MCF 10A (cell line): Measurements from ENCODE around the gene GABRB3. TPM values are rescaled to one million over a fixed set of nuclear protein-coding genes. Genes with fewer than 3 reads are reported as not detected.

ENCODE experiments used
- BruUV-seq: library from RNA; stranded (reverse); fragments of 400-500 nt; replicated peaks from 2 replicates; lab custom pipeline; 2021; lab: Mats Ljungman, UMichigan
- CTCF ChIA-PET: fragments of 300-600 bp; sonication (Branson Sonifier 250); formaldehyde crosslinking; extraction: SDS; loops from one replicate; lab custom pipeline; 2021; ENCODE audit warnings: antibody characterized with exemption, inconsistent platforms; lab: Yijun Ruan, JAX
- POLR2A ChIA-PET: fragments of 300-600, 350-650 bp; sonication (Branson Sonifier 250); formaldehyde crosslinking; extraction: SDS; loops from one replicate; lab custom pipeline; 2020; ENCODE audit warnings: antibody characterized with exemption, inconsistent platforms; lab: Yijun Ruan, JAX
- DNase-seq: peaks from one replicate; pipeline ENCODE4 v3.0.0-alpha.2; 2018; ENCODE audit not compliant: unreplicated experiment
- H3K27ac Mint-ChIP-seq: one replicate; pipeline ENCODE4 v1.8.0; 2022; ENCODE audit warnings: mild to moderate bottlenecking, low read depth, mixed read lengths; ENCODE audit not compliant: unreplicated experiment
- H3K27me3 Mint-ChIP-seq: one replicate; pipeline ENCODE4 v1.8.0; 2022; ENCODE audit warnings: mixed read lengths; ENCODE audit not compliant: insufficient read depth, unreplicated experiment
- H3K36me3 Mint-ChIP-seq: one replicate; pipeline ENCODE4 v1.8.0; 2022; ENCODE audit warnings: mild to moderate bottlenecking, moderate library complexity, mixed read lengths; ENCODE audit not compliant: insufficient read depth, unreplicated experiment
- H3K4me1 Mint-ChIP-seq: one replicate; pipeline ENCODE4 v1.8.0; 2022; ENCODE audit warnings: mixed read lengths; ENCODE audit not compliant: insufficient read depth, unreplicated experiment
- H3K4me3 Mint-ChIP-seq: one replicate; pipeline ENCODE4 v1.8.0; 2022; ENCODE audit warnings: mild to moderate bottlenecking, moderate library complexity, mixed read lengths; ENCODE audit not compliant: unreplicated experiment
- H3K9me3 Mint-ChIP-seq: one replicate; pipeline ENCODE4 v1.8.0; 2022; ENCODE audit warnings: mixed read lengths; ENCODE audit not compliant: unreplicated experiment
- intact Hi-C: fragments of 100-400 bp; cut with micrococcal nuclease; formaldehyde crosslinking; loops from 2 replicates; pipeline ENCODE4 v1.14.1; 2022
- total RNA-seq: library from RNA; stranded (reverse); gene quantifications from 2 replicates; pipeline ENCODE4 v1.2.3, GENCODE V29; 2022
- TF ChIP-seq, protein P1 (sequence below): fragments of 200-600 bp; IDR thresholded peaks from one replicate; pipeline ENCODE4 v1.8.0; 2022; ENCODE audit warnings: antibody characterized with exemption, mild to moderate bottlenecking; ENCODE audit not compliant: unreplicated experiment

The GABRB3 gene
- total RNA-seq, 1 experiment from 2014 or later = not detected

DNA sequence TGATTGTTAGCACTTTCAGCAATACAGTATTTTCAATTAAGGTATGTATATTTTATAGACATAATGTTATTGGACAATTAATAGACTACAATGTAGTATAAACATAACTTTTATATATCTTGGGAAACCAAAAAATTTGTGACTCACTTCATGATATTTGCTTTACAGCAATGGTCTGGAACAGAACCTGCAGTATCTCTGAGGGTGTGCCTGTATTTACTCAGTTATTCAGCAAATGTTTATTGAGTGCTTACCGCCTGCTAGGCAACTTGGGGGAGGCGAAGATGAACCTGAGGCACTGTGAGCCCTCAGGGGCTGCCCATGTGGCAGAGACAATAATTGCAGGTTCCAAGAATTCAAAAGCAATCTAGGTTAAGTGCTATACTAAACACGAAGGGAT lies 144.8 kb downstream of the GABRB3 start:
- ChIA-PET POLR2A (no interaction called here), CTCF (no interaction called here)
- no peak for DNase-seq
- no peaks in the 10 kb centered on the region for H3K4me1 Mint-ChIP-seq
- no peak overlapping the region for H3K4me3 Mint-ChIP-seq
- no peaks in the 10 kb centered on the region for H3K27me3 Mint-ChIP-seq
- H3K9me3 Mint-ChIP-seq = peaks cover 44% of the 10 kb centered on the region
- no peaks in the 10 kb centered on the region for H3K36me3 Mint-ChIP-seq
- intact Hi-C loops = no loop called here
- no TSS peak for BruUV-seq
- TF ChIP-seq, protein P1, sequence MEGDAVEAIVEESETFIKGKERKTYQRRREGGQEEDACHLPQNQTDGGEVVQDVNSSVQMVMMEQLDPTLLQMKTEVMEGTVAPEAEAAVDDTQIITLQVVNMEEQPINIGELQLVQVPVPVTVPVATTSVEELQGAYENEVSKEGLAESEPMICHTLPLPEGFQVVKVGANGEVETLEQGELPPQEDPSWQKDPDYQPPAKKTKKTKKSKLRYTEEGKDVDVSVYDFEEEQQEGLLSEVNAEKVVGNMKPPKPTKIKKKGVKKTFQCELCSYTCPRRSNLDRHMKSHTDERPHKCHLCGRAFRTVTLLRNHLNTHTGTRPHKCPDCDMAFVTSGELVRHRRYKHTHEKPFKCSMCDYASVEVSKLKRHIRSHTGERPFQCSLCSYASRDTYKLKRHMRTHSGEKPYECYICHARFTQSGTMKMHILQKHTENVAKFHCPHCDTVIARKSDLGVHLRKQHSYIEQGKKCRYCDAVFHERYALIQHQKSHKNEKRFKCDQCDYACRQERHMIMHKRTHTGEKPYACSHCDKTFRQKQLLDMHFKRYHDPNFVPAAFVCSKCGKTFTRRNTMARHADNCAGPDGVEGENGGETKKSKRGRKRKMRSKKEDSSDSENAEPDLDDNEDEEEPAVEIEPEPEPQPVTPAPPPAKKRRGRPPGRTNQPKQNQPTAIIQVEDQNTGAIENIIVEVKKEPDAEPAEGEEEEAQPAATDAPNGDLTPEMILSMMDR = no peak
- H3K27ac Mint-ChIP-seq = no peak overlapping the region

DNA sequence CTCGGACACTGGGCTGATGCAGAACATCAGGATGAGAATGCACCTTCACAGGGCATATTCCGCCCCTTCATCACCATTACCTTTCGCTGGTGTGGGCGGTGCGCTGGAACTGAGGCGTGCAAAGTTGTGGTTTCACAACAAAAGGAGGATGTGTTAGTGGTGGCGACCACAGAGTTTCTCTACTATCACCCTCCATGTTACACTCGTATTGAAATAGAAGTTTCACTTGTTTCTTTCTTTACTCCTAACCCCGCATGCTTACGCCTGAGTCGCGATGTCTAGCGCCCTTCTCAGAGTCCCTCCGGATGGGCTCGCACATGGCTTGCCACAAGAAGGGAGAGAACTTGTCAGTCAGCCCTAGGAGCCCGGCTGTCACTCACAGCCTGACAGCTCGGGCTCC lies 148.7 kb downstream of the GABRB3 start:
- intact Hi-C loops = no loop called here
- POLR2A ChIA-PET = no interaction called here

DNA sequence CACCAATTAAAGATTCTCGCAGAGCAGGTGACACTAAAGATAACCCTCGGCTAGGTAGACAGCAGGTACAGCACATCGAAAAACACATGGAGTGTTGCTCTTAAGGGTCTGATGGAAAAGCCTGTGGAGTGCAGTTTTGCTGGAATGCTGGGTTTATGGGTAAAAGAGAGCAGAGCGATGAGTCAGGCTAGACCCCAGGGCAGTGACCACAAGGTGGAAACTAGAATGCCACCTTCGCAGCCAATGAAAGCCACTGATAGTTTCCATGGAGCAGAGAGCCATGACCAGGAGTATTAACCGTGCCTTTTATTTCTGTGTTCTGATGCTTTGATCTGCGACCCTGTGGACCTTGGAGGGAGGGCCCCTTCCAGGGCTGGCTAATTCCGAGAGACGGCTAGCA lies 149.8 kb downstream of the GABRB3 start:
- Mint-ChIP-seq H3K27ac (no peak overlapping the region), H3K36me3 (no peaks in the 10 kb centered on the region), H3K4me1 (no peaks in the 10 kb centered on the region), H3K27me3 (no peaks in the 10 kb centered on the region), H3K4me3 (no peak overlapping the region), H3K9me3 (peaks cover 33% of the 10 kb centered on the region)
- POLR2A ChIA-PET = no interaction called here
- DNase-seq = no peak
- CTCF ChIA-PET = interaction anchor here (0.6 kb wide), 1 partner anchor 158 kb away, joined by 3 read pairs; no protein-coding TSS in a partner anchor
- intact Hi-C loops = no loop called here
- BruUV-seq = no TSS peak
- TF ChIP-seq, protein P1 = no peak

More for the DNA sequence above, 148.7 kb downstream of the GABRB3 start:
- BruUV-seq = no TSS peak
- Mint-ChIP-seq H3K27me3 (no peaks in the 10 kb centered on the region), H3K4me1 (no peaks in the 10 kb centered on the region), H3K9me3 (peaks cover 39% of the 10 kb centered on the region), H3K27ac (no peak overlapping the region), H3K4me3 (no peak overlapping the region), H3K36me3 (no peaks in the 10 kb centered on the region)
- DNase-seq = no peak
- TF ChIP-seq, protein P1 = no peak
- CTCF ChIA-PET = no interaction called here

GRCh38 chr15:26621816-26622215 lies 151.1 kb downstream of the GABRB3 start:
- Mint-ChIP-seq H3K36me3 (no peaks in the 10 kb centered on the region), H3K27me3 (no peaks in the 10 kb centered on the region), H3K9me3 (peaks cover 23% of the 10 kb centered on the region), H3K4me1 (no peaks in the 10 kb centered on the region), H3K27ac (no peak overlapping the region), H3K4me3 (no peak overlapping the region)
- BruUV-seq = no TSS peak
- DNase-seq = no peak
- CTCF ChIA-PET = no interaction called here
- intact Hi-C loops = no loop called here
- POLR2A ChIA-PET = no interaction called here
- TF ChIP-seq, protein P1 = no peak
